HUES64 (cell line): ENCODE measurements around the gene TMEM213. TPM values are rescaled to one million over a fixed set of nuclear protein-coding genes. Genes with fewer than 3 reads are reported as not detected.

Experiments
- H3K27ac ChIP-seq: 2 replicates; pipeline ENCODE4 v1.7.0; 2013; ENCODE audit warnings: low read depth, low read length, inconsistent platforms
- H3K27me3 ChIP-seq: 2 replicates; pipeline ENCODE4 v1.6.1; 2013; ENCODE audit warnings: mild to moderate bottlenecking, low read length; ENCODE audit not compliant: insufficient read depth
- H3K36me3 ChIP-seq: 2 replicates; pipeline ENCODE4 v1.6.1; 2013; ENCODE audit warnings: mild to moderate bottlenecking, low read length; ENCODE audit not compliant: insufficient read depth
- H3K4me1 ChIP-seq: 2 replicates; pipeline ENCODE4 v1.6.1; 2013; ENCODE audit warnings: mild to moderate bottlenecking, low read length, moderate library complexity; ENCODE audit not compliant: insufficient read depth
- H3K4me3 ChIP-seq: 2 replicates; pipeline ENCODE4 v1.5.1; 2013; ENCODE audit warnings: mild to moderate bottlenecking, low read length, moderate library complexity
- H3K9ac ChIP-seq: 2 replicates; pipeline ENCODE4 v1.6.1; 2013; ENCODE audit warnings: mild to moderate bottlenecking, low read depth, low read length
- H3K9me3 ChIP-seq: 2 replicates; pipeline ENCODE4 v1.6.1; 2013; ENCODE audit warnings: low read depth, low read length; ENCODE audit not compliant: insufficient read depth
- whole genome bisulfite sequencing: fragments of 150-250, 120-280 bp; methylation state at CpG from one replicate; pipeline ENCODE4 v1.1.7; 2013; ENCODE audit warnings: missing lambda C conversion rate; 5-methylcytosine and 5-hydroxymethylcytosine counted together
- polyA plus RNA-seq, 2 experiments: library from polyadenylated mRNA; stranded (reverse); fragments of 50-300 nt; gene quantifications; one replicate each; pipeline ENCODE4 v1.2.3, GENCODE V29; 2013

Gene TMEM213
- polyA plus RNA-seq (2013, experiment 1 of 2) = 0.05 TPM
- not detected for polyA plus RNA-seq (2013, experiment 2 of 2)

DNA sequence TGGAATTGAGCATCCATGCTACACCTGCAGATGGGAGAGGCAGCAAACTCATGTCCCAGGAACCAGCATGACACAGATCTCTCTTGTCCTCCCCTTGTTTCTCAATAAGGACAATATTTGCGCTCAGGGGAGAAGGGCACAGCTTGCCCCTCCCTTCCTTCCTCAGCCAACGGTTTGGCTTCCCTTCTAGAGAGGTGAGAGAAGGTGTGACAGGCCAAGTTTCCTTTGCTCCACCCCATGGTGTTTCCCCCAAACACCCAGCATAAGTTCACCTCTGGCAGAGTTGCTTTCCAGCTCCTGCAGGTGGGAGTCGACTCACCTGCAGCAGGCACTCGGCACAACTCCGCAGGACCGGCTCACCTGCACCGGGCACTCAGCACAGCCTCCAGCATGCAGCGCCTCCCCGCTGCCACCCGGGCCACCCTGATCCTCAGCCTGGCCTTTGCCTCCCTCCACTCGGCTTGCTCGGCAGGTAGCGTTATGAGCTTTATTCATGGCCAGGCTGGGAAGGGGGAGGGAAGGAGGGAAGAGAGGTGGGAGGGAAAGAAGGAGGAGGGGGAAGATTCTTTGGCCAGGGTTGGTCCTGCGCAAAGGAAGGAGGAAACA lies at the start of gene TMEM213, which contains the start of gene ATP6V0A4:
Gene TMEM213 (plus strand): TSS at position 280 of the 606 bp plus-strand sequence. CDS start 111 bp downstream, at position 391.
Gene ATP6V0A4 (minus strand): TSS at position 482 of the 606 bp plus-strand sequence. CDS start 26,949 bp downstream, outside the sequence.
- 15% methylated on average over 14 of the region's 14 CpGs for WGBS
- H3K36me3 ChIP-seq = no peaks in the 10 kb centered on the region
- peaks cover 7% of the 10 kb centered on the region; the same call in 1 of the 2 replicates for H3K27me3 ChIP-seq
- H3K27ac ChIP-seq = no peak within 1 kb of the TSS
- peak within 1 kb of the TSS; percentile 26; the same call in 1 of the 2 replicates for H3K4me3 ChIP-seq
- no peak within 1 kb of the TSS for H3K9ac ChIP-seq
- peaks cover 9% of the 10 kb centered on the region for H3K4me1 ChIP-seq
- H3K9me3 ChIP-seq = no peaks in the 10 kb centered on the region

- Histone ChIP-seq H3K27ac (no peak overlapping the region), H3K9ac (no peak overlapping the region), H3K27me3 (no peaks in the 10 kb centered on the region), H3K4me3 (no peak overlapping the region), H3K9me3 (no peaks in the 10 kb centered on the region), H3K36me3 (no peaks in the 10 kb centered on the region), H3K4me1 (peaks cover 11% of the 10 kb centered on the region; the same call in 1 of the 2 replicates)
- 95% methylated on average over 6 of the region's 6 CpGs for WGBS
Observed at GRCh38 chr7:138748666-138749065, 49.1 kb upstream of the TMEM213 start.

DNA sequence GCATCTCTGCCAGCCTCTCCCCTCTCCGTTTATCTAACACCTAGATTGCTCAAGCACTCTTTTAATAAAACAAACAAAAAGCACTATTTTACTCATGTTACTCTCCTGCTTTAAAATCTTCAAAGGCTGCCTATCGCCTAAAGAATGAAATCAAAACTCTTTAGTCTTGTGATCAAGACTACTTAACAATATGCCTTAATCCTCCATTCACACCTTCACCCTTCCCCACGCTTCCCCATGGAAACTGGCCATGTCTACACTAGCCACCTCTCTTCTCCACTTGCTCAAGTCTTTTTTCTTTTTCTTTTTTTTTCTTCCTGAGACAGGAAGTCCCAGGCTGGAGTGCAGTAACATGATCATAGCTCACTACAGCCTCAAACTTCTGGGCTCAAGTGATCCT lies 47.8 kb upstream of the TMEM213 start:
- Histone ChIP-seq H3K9me3 (no peaks in the 10 kb centered on the region), H3K27me3 (no peaks in the 10 kb centered on the region), H3K4me3 (no peak overlapping the region), H3K4me1 (peaks cover 15% of the 10 kb centered on the region; the same call in 1 of the 2 replicates), H3K27ac (no peak overlapping the region), H3K9ac (no peak overlapping the region), H3K36me3 (no peaks in the 10 kb centered on the region)
- WGBS = 89% methylated on average over 3 of the region's 3 CpGs

GRCh38 chr7:138750473-138750872 lies 47.3 kb upstream of the TMEM213 start:
- Histone ChIP-seq H3K36me3 (no peaks in the 10 kb centered on the region), H3K9me3 (no peaks in the 10 kb centered on the region), H3K27ac (no peak overlapping the region), H3K4me3 (no peak overlapping the region), H3K27me3 (no peaks in the 10 kb centered on the region), H3K9ac (no peak overlapping the region), H3K4me1 (peaks cover 20% of the 10 kb centered on the region; the same call in 1 of the 2 replicates)
- 94% methylated on average over 15 of the region's 15 CpGs for WGBS

DNA sequence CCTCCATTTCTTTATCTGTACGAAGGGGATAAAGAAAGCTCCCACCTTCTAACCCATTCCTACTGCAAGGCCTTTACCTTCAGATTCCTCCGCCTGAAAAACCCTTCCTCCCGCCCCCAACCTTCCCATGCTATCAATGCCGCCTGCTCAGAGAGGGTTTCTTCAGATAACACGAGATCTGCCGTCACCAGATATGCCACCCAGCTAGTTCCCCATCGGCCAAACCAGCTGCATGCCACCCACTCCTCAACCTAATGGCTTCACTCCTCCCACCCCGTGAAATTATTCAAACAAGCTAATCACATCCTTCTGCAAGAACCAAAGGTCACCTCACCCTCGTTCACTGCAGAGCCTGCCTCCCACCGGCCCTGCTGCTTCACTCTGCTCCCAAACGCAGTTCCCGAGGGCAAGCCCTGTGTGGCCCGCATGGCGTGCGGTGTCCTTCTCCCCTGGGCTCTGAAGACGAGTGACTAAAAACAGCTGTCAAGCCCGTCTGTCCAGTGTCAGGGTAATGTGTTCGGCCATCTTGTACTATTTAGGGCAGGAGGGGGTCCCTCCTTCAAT lies 46.8 kb upstream of the TMEM213 start:
- no peaks in the 10 kb centered on the region for H3K36me3 ChIP-seq
- no peaks in the 10 kb centered on the region for H3K27me3 ChIP-seq
- H3K9ac ChIP-seq = no peak overlapping the region
- H3K27ac ChIP-seq = no peak overlapping the region
- no peak overlapping the region for H3K4me3 ChIP-seq
- H3K9me3 ChIP-seq = no peaks in the 10 kb centered on the region
- 89% methylated on average over 18 of the region's 18 CpGs for WGBS
- H3K4me1 ChIP-seq = peaks cover 25% of the 10 kb centered on the region; the same call in 1 of the 2 replicates

GRCh38 chr7:138752518-138753149 lies 45.2 kb upstream of the TMEM213 start:
- Histone ChIP-seq H3K9ac (no peak overlapping the region), H3K27ac (no peak overlapping the region), H3K36me3 (no peaks in the 10 kb centered on the region), H3K4me3 (no peak overlapping the region), H3K9me3 (no peaks in the 10 kb centered on the region), H3K27me3 (no peaks in the 10 kb centered on the region), H3K4me1 (peaks cover 28% of the 10 kb centered on the region; the same call in 1 of the 2 replicates)
- 96% methylated on average over 12 of the region's 12 CpGs for WGBS

DNA sequence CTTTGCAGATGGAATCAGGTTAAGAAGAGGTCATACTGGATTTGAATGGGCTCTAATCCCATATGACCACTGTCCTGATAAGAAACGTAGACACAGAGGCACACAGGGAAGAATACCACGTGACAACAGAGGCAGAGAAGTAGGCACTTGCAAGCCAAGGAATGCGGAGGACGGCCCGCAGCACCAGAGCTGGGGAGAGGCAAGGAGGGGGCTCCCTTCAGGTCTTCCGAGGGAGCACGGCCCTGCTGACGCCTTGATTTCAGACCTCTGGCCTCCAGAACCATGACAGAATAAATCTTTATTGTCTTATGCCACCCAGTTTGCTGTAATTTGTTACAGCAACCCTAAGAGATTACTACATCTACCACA lies 44.7 kb upstream of the TMEM213 start:
- Histone ChIP-seq H3K9me3 (no peaks in the 10 kb centered on the region), H3K9ac (no peak overlapping the region), H3K27me3 (no peaks in the 10 kb centered on the region), H3K4me1 (peaks cover 28% of the 10 kb centered on the region; the same call in 1 of the 2 replicates), H3K36me3 (no peaks in the 10 kb centered on the region), H3K27ac (no peak overlapping the region), H3K4me3 (no peak overlapping the region)
- 61% methylated on average over 8 of the region's 8 CpGs for WGBS

DNA sequence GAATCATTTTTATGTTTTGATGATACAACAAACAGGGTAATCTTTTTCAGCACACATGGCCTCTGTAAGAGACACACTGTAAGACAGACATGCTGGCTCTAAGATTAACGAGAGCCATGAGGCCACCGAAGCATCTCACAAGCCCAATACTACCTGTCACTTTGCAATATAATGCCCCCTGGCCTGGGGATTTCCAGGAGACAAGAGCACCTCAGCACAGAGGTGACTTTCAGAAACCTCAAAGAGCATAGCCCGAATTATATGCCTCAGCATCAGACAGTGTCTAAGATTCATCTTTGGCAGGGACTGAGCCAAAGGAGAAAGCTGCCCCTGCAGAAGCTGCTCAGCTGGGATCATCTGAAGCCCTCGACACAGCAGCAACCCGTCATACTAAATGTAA lies 44.2 kb upstream of the TMEM213 start:
- no peaks in the 10 kb centered on the region for H3K9me3 ChIP-seq
- H3K27me3 ChIP-seq = no peaks in the 10 kb centered on the region
- H3K9ac ChIP-seq = no peak overlapping the region
- WGBS = 86% methylated on average over 5 of the region's 5 CpGs
- H3K4me1 ChIP-seq = peaks cover 28% of the 10 kb centered on the region; the same call in 1 of the 2 replicates
- H3K4me3 ChIP-seq = no peak overlapping the region
- H3K27ac ChIP-seq = no peak overlapping the region
- no peaks in the 10 kb centered on the region for H3K36me3 ChIP-seq

GRCh38 chr7:138755331-138755747 lies 42.5 kb upstream of the TMEM213 start:
- Histone ChIP-seq H3K36me3 (no peaks in the 10 kb centered on the region), H3K9me3 (no peaks in the 10 kb centered on the region), H3K4me3 (no peak overlapping the region), H3K27ac (no peak overlapping the region), H3K4me1 (peaks cover 28% of the 10 kb centered on the region; the same call in 1 of the 2 replicates), H3K27me3 (no peaks in the 10 kb centered on the region), H3K9ac (peak overlapping the region; percentile 19; the same call in 1 of the 2 replicates)
- 61% methylated on average over 10 of the region's 10 CpGs for WGBS

GRCh38 chr7:138755842-138756590 lies 41.8 kb upstream of the TMEM213 start:
- H3K36me3 ChIP-seq = no peaks in the 10 kb centered on the region
- peaks cover 28% of the 10 kb centered on the region; the same call in 1 of the 2 replicates for H3K4me1 ChIP-seq
- 59% methylated on average over 4 of the region's 4 CpGs for WGBS
- no peaks in the 10 kb centered on the region for H3K27me3 ChIP-seq
- H3K9ac ChIP-seq = no peak overlapping the region
- no peaks in the 10 kb centered on the region for H3K9me3 ChIP-seq
- no peak overlapping the region for H3K4me3 ChIP-seq
- no peak overlapping the region for H3K27ac ChIP-seq
